Neural progenitor cell (in vitro differentiated cells): Measurements from ENCODE around the gene ZDHHC22. TPM values are rescaled to one million over a fixed set of nuclear protein-coding genes. Genes with fewer than 3 reads are reported as not detected.
A peak's percentile ranks its signal among the peaks of the same experiment; 100 is the strongest.
"Not testable (repeated sequence)": the region's sequence is repeated elsewhere in the genome, so short reads cannot be mapped to it uniquely, and the experiment has no call there.

Experiments
- DNase-seq: peaks from one replicate; pipeline ENCODE4 v3.0.0-alpha.2; 2016; ENCODE audit warnings: low spot score
- H2AFZ ChIP-seq: fragments of 200-600 bp; sonication (generic); replicated peaks from 2 replicates; pipeline ENCODE4 v1.6.1; 2016; ENCODE audit warnings: antibody characterized with exemption
- H3F3A ChIP-seq: fragments of 200-600 bp; sonication (generic); 2 replicates; pipeline ENCODE4 v1.6.1; 2016; ENCODE audit warnings: antibody characterized with exemption, low read depth
- H3K27ac ChIP-seq: fragments of 200-600 bp; sonication (generic); 2 replicates; pipeline ENCODE4 v1.5.1; 2016; ENCODE audit warnings: mild to moderate bottlenecking
- H3K27me3 ChIP-seq: fragments of 200-600 bp; sonication (generic); 2 replicates; pipeline ENCODE4 v1.6.1; 2016; ENCODE audit warnings: mild to moderate bottlenecking, moderate library complexity
- H3K36me3 ChIP-seq: fragments of 200-600 bp; sonication (generic); 2 replicates; pipeline ENCODE4 v1.5.1; 2016
- H3K4me1 ChIP-seq: fragments of 200-600 bp; sonication (generic); 2 replicates; pipeline ENCODE4 v1.6.1; 2016; ENCODE audit warnings: mixed run types
- H3K4me2 ChIP-seq: fragments of 200-600 bp; sonication (generic); 2 replicates; pipeline ENCODE4 v1.6.1; 2016
- H3K4me3 ChIP-seq: fragments of 200-600 bp; sonication (generic); 2 replicates; pipeline ENCODE4 v1.5.1; 2016
- H3K79me2 ChIP-seq: fragments of 200-600 bp; sonication (generic); 2 replicates; pipeline ENCODE4 v1.6.1; 2016; ENCODE audit warnings: low read depth
- H3K9ac ChIP-seq: fragments of 200-600 bp; sonication (generic); 2 replicates; pipeline ENCODE4 v1.6.1; 2016
- H3K9me3 ChIP-seq: fragments of 200-600 bp; sonication (generic); 2 replicates; pipeline ENCODE4 v1.5.1; 2016; ENCODE audit warnings: low read depth
- H4K20me1 ChIP-seq: fragments of 200-600 bp; sonication (generic); 2 replicates; pipeline ENCODE4 v1.6.1; 2016; ENCODE audit warnings: low read depth
- H3K27ac Mint-ChIP-seq: 3 replicates; pipeline ENCODE4 v1.8.0; 2021; ENCODE audit warnings: mixed read lengths
- H3K27me3 Mint-ChIP-seq: 2 replicates; pipeline ENCODE4 v1.8.0; 2022; ENCODE audit warnings: low read depth, mild to moderate bottlenecking, inconsistent platforms, moderate library complexity, mixed read lengths; ENCODE audit not compliant: insufficient read depth
- H3K36me3 Mint-ChIP-seq: 3 replicates; pipeline ENCODE4 v1.8.0; 2021; ENCODE audit warnings: mixed read lengths
- H3K4me1 Mint-ChIP-seq: 3 replicates; pipeline ENCODE4 v1.8.0; 2021; ENCODE audit warnings: mixed read lengths
- H3K4me3 Mint-ChIP-seq: 3 replicates; pipeline ENCODE4 v1.8.0; 2021; ENCODE audit warnings: mild to moderate bottlenecking, moderate library complexity, mixed read lengths
- H3K9me3 Mint-ChIP-seq: 3 replicates; pipeline ENCODE4 v1.8.0; 2020; ENCODE audit warnings: mixed read lengths
- EZH2 ChIP-seq: fragments of 200-600 bp; sonication (generic); IDR thresholded peaks from 2 replicates; pipeline ENCODE4 v1.6.1; 2017; ENCODE audit warnings: antibody characterized with exemption, mild to moderate bottlenecking, moderate library complexity
- EZH2phosphoT487 ChIP-seq: fragments of 200-600 bp; sonication (generic); IDR thresholded peaks from 2 replicates; pipeline ENCODE4 v1.6.1; 2017; ENCODE audit warnings: antibody characterized with exemption
- total RNA-seq: library from RNA; depleted of rRNA; stranded (reverse); fragments of >200 nt; gene quantifications from 2 replicates; pipeline ENCODE4 v1.2.3, GENCODE V29; 2015; ENCODE audit warnings: low replicate concordance
- TF ChIP-seq, protein P1 (sequence below): fragments of 200-600 bp; sonication (generic); IDR thresholded peaks from 2 replicates; pipeline ENCODE4 v1.5.1; 2017; ENCODE audit warnings: antibody characterized with exemption, mild to moderate bottlenecking

Gene ZDHHC22
- total RNA-seq, 1 donor from 2014 or later = 0.07 TPM

DNA sequence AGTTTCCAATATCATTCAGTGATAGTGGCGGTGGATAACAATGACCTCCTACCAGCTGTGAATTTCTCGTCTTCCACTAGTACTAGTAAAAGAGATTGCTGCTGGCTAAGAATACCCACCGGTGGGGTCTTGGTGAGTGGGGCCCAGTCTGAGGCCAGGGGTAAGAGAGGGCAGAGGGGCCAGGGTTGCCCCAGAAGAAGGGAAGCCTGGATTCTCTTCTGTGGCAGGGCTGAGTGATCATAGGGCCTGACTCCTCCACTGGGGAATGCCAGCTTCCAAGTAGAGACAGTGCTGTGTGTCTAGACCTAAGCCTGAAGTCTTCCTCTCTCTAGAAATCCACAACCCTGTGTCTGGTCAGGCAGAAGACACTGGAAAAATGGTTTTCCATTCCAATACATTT is 34.3 kb upstream of the ZDHHC22 start:
- no peak overlapping the region for H3K27ac Mint-ChIP-seq
- Histone ChIP-seq H3F3A (no peaks in the 10 kb centered on the region), H3K9ac (no peak overlapping the region), H3K36me3 (no peaks in the 10 kb centered on the region), H3K79me2 (no peaks in the 10 kb centered on the region), H3K4me2 (no peak overlapping the region), H3K27me3 (no peaks in the 10 kb centered on the region), H2AFZ (no peak overlapping the region), H3K4me1 (no peaks in the 10 kb centered on the region), H3K4me3 (no peak overlapping the region), H4K20me1 (no peaks in the 10 kb centered on the region), H3K27ac (no peak overlapping the region), H3K9me3 (peaks cover under 1% of the 10 kb centered on the region)
- H3K36me3 Mint-ChIP-seq = no peaks in the 10 kb centered on the region
- H3K4me1 Mint-ChIP-seq = no peaks in the 10 kb centered on the region
- no peak overlapping the region for H3K4me3 Mint-ChIP-seq
- H3K27me3 Mint-ChIP-seq = peaks cover 5% of the 10 kb centered on the region
- no peak for DNase-seq
- peaks cover 9% of the 10 kb centered on the region for H3K9me3 Mint-ChIP-seq
- TF ChIP-seq, protein P1, sequence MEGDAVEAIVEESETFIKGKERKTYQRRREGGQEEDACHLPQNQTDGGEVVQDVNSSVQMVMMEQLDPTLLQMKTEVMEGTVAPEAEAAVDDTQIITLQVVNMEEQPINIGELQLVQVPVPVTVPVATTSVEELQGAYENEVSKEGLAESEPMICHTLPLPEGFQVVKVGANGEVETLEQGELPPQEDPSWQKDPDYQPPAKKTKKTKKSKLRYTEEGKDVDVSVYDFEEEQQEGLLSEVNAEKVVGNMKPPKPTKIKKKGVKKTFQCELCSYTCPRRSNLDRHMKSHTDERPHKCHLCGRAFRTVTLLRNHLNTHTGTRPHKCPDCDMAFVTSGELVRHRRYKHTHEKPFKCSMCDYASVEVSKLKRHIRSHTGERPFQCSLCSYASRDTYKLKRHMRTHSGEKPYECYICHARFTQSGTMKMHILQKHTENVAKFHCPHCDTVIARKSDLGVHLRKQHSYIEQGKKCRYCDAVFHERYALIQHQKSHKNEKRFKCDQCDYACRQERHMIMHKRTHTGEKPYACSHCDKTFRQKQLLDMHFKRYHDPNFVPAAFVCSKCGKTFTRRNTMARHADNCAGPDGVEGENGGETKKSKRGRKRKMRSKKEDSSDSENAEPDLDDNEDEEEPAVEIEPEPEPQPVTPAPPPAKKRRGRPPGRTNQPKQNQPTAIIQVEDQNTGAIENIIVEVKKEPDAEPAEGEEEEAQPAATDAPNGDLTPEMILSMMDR = no peak
- TF ChIP-seq EZH2phosphoT487 (no peak), EZH2 (no peak)

DNA sequence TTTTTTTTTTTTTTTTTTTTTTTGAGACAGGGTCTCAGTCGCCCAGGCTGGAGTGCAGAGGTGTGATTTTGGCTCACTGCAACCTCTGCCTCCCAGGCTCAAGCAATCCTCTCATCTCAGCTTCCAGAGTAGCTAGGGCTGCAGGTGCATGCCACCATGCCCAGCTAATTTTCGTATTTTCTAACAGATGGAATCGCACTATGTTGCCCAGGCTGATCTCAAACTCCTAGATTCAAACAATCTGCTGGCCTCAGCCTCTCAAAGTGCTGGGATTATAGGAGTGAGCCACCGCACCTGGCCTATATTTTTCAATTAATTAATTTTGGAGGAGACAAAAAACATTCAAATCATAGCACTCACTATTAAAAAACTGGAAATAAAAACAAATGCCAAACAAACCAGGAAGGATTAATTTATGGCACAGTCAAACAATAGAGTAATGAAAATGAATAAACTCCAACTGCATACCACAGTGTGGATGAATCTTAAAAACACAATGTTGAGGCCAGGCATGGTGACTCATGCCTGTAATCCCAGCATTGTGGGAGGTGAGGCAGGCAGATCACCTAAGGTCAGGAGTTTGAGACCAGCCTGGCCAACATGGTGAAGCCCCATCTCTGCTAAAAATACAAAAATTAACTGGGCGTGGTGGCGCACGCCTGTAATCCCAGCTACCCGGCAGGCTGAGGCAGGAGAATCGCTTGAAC is 32.5 kb upstream of the ZDHHC22 start:
- not testable (repeated sequence) for H3K27ac ChIP-seq, H3K79me2 ChIP-seq, H2AFZ ChIP-seq, H3K4me3 ChIP-seq, H3K9me3 ChIP-seq, H4K20me1 ChIP-seq, H3K4me3 Mint-ChIP-seq, H3K4me1 Mint-ChIP-seq, H3K27ac Mint-ChIP-seq, H3K27me3 ChIP-seq, H3K4me2 ChIP-seq, H3K9ac ChIP-seq, H3K36me3 ChIP-seq, DNase-seq, H3K36me3 Mint-ChIP-seq, H3F3A ChIP-seq, H3K27me3 Mint-ChIP-seq, H3K4me1 ChIP-seq
- peaks cover 19% of the 10 kb centered on the region for H3K9me3 Mint-ChIP-seq

DNA sequence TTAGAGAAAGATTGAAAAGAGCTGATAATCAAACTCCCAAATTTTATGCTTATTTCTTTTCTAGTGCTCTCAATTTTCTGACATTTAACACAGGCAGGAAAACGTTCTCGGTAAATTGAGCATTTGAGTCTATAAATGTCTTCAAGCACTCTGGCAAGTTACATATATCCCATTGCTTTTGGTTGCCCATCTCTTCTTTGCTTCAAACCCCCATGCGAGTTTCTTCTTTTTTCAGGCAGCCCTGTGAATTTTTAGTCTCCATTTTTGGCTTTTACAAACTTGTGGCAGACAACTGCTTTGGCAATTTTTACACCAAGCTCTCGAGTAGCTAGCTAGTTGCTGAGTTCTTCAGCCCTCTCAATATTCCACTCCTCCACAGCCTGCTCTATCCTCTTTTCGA is 31.3 kb upstream of the ZDHHC22 start:
- H3K4me2 ChIP-seq = no peak overlapping the region
- TF ChIP-seq EZH2phosphoT487 (no peak), EZH2 (no peak)
- TF ChIP-seq, protein P1 = no peak
- Mint-ChIP-seq H3K4me3 (no peak overlapping the region), H3K36me3 (no peaks in the 10 kb centered on the region), H3K27ac (no peak overlapping the region), H3K9me3 (peaks cover 24% of the 10 kb centered on the region), H3K27me3 (peaks cover 5% of the 10 kb centered on the region), H3K4me1 (no peaks in the 10 kb centered on the region)
- no peak for DNase-seq
- H3F3A ChIP-seq = peaks cover 4% of the 10 kb centered on the region
- peak overlapping the region; percentile 77 for H2AFZ ChIP-seq
- H3K9ac ChIP-seq = no peak overlapping the region
- H3K4me1 ChIP-seq = no peaks in the 10 kb centered on the region
- no peaks in the 10 kb centered on the region for H3K27me3 ChIP-seq
- no peak overlapping the region for H3K4me3 ChIP-seq
- H3K79me2 ChIP-seq = no peaks in the 10 kb centered on the region
- no peaks in the 10 kb centered on the region for H4K20me1 ChIP-seq
- H3K9me3 ChIP-seq = peaks cover 4% of the 10 kb centered on the region
- H3K27ac ChIP-seq = no peak overlapping the region
- H3K36me3 ChIP-seq = no peaks in the 10 kb centered on the region

DNA sequence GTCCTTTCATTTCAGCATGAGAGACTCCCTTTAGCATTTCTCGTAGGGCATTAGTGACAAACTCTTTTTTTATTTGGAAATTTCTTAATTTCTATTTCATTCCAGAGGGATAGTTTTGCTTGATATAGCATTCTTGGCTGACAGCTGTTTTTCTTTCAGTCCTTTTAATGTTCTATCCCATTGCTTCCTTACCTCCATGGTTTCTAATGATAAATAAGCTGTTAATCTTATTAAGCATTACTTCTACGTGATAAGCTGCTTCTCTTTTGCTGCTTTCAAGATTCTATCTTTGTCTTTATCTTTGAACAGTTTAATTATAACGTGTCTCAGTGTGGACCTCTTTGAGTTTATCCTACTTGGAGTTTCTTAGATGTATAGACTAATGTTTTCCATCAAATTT is 28.5 kb upstream of the ZDHHC22 start:
- no peak for TF ChIP-seq EZH2
- TF ChIP-seq, protein P1 = no peak
- H3K36me3 ChIP-seq = no peaks in the 10 kb centered on the region
- H3K4me2 ChIP-seq = no peak overlapping the region
- H3K4me1 Mint-ChIP-seq = no peaks in the 10 kb centered on the region
- no peaks in the 10 kb centered on the region for H3K27me3 ChIP-seq
- H3K4me1 ChIP-seq = no peaks in the 10 kb centered on the region
- no peak for DNase-seq
- H3K9me3 Mint-ChIP-seq = peaks cover 24% of the 10 kb centered on the region
- no peak overlapping the region for H2AFZ ChIP-seq
- no peak overlapping the region for H3K9ac ChIP-seq
- no peaks in the 10 kb centered on the region for H4K20me1 ChIP-seq
- H3K27ac ChIP-seq = no peak overlapping the region
- no peak overlapping the region for H3K4me3 ChIP-seq
- no peaks in the 10 kb centered on the region for H3K36me3 Mint-ChIP-seq
- no peak overlapping the region for H3K4me3 Mint-ChIP-seq
- H3K27me3 Mint-ChIP-seq = peaks cover 5% of the 10 kb centered on the region
- H3F3A ChIP-seq = peaks cover 4% of the 10 kb centered on the region
- H3K27ac Mint-ChIP-seq = no peak overlapping the region
- no peaks in the 10 kb centered on the region for H3K79me2 ChIP-seq
- H3K9me3 ChIP-seq = peaks cover 4% of the 10 kb centered on the region
